Panc1 (cell line): ENCODE data around the gene BCL10.

Source experiments
- CTCF ChIP-seq: fragments of 450-650 bp; IDR thresholded peaks from 2 replicates; pipeline ENCODE4 v1.5.1; 2017; ENCODE audit warnings: mild to moderate bottlenecking
- POLR2AphosphoS5 ChIP-seq: IDR thresholded peaks from 2 replicates; pipeline ENCODE4 v1.6.1; 2012; ENCODE audit warnings: mild to moderate bottlenecking, low read depth, low read length, moderate library complexity
- REST ChIP-seq, 2 experiments: IDR thresholded peaks; 2 replicates each; pipeline ENCODE4 v1.6.1; 2011 to 2012; ENCODE audit warnings: low read depth in 2 of 2, control low read depth in 1 of 2, low read length in 1 of 2, mild to moderate bottlenecking in 1 of 2, moderate library complexity in 1 of 2; ENCODE audit not compliant: insufficient read depth in 1 of 2
- TCF7L2 ChIP-seq: IDR thresholded peaks from 2 replicates; pipeline ENCODE4 v1.6.1; 2011; ENCODE audit warnings: mild to moderate bottlenecking, low read depth, low read length, inconsistent platforms

DNA sequence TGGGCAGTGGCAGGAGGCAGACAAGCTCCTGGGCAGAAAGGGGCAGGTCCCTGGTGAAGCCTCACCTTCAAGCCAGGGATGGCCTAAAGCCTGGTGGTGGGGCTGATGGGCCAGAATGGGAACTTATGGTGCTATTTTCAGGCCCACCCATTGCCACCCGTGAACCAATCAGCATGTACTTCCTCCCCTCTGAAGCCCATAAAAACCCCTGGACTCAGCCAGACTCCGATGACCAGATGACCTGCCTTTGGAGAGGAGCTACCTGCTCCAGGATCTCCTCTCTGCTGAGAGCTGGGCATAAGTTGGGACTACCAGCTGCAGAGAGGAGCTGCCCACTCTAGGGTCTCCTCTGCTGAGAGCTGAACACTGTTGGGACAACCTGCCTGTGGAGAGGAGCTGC is 7.8 kb upstream of the BCL10 start:
- no peak for TF ChIP-seq TCF7L2
- no peak for TF ChIP-seq CTCF
- TF ChIP-seq POLR2AphosphoS5 = no peak
- no peak for TF ChIP-seq REST (IDR thresholded peaks at IDR 0.05; ENCODE audit: insufficient read depth in 1 of 2, low read depth in 2 of 2, low read length in 1 of 2)
